ENCODE results near the gene MOGAT2. TPM values are rescaled to one million over a fixed set of nuclear protein-coding genes. Genes with fewer than 3 reads are reported as not detected.

Gene MOGAT2
- total RNA-seq, 1 experiment from 2014 or later: 0.12 TPM

DNA sequence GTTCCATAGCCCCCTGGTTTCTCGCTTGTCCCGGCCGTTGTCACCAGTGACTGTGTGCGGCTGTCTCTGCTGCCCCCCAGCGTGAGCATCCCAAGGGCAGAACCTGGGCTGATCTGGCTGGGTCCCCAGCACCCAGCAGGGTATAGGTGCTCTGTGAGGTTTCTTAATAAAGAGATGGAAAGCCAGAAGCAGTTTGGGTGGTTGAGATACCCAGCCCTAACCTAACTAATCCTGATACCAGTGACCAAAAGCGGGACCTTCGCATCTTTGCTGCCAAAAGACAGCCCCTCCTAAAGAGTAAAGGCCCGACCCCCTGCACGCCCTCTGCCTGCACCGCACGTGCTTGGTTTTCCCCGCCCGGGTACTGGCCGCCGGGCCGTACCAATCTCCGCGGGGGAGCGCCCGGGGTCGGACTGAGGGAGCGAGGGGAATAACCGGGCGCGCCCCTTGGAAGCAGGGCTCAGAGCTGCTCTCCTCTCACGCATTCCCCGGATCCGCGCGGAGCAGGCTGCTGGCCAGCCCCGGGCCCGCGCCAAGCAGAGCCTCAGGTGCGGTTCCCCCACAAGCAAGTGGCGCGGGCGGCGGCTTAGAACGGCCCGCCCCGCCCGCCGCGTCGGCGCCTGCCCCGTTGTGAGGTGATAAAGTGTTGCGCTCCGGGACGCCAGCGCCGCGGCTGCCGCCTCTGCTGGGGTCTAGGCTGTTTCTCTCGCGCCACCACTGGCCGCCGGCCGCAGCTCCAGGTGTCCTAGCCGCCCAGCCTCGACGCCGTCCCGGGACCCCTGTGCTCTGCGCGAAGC, 50.7 kb downstream of the MOGAT2 start, which contains the start of gene DGAT2 (continued):
- TF ChIP-seq, protein P1, sequence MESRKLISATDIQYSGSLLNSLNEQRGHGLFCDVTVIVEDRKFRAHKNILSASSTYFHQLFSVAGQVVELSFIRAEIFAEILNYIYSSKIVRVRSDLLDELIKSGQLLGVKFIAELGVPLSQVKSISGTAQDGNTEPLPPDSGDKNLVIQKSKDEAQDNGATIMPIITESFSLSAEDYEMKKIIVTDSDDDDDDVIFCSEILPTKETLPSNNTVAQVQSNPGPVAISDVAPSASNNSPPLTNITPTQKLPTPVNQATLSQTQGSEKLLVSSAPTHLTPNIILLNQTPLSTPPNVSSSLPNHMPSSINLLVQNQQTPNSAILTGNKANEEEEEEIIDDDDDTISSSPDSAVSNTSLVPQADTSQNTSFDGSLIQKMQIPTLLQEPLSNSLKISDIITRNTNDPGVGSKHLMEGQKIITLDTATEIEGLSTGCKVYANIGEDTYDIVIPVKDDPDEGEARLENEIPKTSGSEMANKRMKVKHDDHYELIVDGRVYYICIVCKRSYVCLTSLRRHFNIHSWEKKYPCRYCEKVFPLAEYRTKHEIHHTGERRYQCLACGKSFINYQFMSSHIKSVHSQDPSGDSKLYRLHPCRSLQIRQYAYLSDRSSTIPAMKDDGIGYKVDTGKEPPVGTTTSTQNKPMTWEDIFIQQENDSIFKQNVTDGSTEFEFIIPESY (IDR thresholded peaks at IDR 0.05; ENCODE audit: extremely low read depth, insufficient replicate concordance, low read length): no peak
- no peak for TF ChIP-seq FOSL1 (IDR thresholded peaks at IDR 0.05; ENCODE audit: low read depth)
- no peak for TF ChIP-seq POLR2A (IDR thresholded peaks at IDR 0.05; ENCODE audit: borderline replicate concordance, extremely low read depth, insufficient read depth, insufficient read length)
- TF ChIP-seq, protein P2, sequence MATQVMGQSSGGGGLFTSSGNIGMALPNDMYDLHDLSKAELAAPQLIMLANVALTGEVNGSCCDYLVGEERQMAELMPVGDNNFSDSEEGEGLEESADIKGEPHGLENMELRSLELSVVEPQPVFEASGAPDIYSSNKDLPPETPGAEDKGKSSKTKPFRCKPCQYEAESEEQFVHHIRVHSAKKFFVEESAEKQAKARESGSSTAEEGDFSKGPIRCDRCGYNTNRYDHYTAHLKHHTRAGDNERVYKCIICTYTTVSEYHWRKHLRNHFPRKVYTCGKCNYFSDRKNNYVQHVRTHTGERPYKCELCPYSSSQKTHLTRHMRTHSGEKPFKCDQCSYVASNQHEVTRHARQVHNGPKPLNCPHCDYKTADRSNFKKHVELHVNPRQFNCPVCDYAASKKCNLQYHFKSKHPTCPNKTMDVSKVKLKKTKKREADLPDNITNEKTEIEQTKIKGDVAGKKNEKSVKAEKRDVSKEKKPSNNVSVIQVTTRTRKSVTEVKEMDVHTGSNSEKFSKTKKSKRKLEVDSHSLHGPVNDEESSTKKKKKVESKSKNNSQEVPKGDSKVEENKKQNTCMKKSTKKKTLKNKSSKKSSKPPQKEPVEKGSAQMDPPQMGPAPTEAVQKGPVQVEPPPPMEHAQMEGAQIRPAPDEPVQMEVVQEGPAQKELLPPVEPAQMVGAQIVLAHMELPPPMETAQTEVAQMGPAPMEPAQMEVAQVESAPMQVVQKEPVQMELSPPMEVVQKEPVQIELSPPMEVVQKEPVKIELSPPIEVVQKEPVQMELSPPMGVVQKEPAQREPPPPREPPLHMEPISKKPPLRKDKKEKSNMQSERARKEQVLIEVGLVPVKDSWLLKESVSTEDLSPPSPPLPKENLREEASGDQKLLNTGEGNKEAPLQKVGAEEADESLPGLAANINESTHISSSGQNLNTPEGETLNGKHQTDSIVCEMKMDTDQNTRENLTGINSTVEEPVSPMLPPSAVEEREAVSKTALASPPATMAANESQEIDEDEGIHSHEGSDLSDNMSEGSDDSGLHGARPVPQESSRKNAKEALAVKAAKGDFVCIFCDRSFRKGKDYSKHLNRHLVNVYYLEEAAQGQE (IDR thresholded peaks at IDR 0.05; ENCODE audit: low read depth): no peak
- TF ChIP-seq ELF1 (IDR thresholded peaks at IDR 0.05; ENCODE audit: borderline replicate concordance, low read depth): no peak
